B cell (primary cell): ENCODE measurements around the gene PAXIP1. TPM values are rescaled to one million over a fixed set of nuclear protein-coding genes. Genes with fewer than 3 reads are reported as not detected.

Source experiments
- ATAC-seq: fragments of 200-7000 bp; cut with Tn5 transposase; one replicate; pipeline ENCODE4 v1.10.0; 2021; ENCODE audit warnings: low read depth, mild to moderate bottlenecking, moderate number of reproducible peaks, moderate library complexity
- CTCF ChIA-PET: fragments of 350-600 bp; sonication (Branson Sonifier 250); formaldehyde crosslinking; loops from one replicate; lab custom pipeline; 2021; ENCODE audit warnings: antibody characterized with exemption, inconsistent platforms; lab: Charles Lee
- POLR2A ChIA-PET: fragments of 350-600 bp; sonication (Branson Sonifier 250); formaldehyde crosslinking; loops from one replicate; lab custom pipeline; 2021; ENCODE audit warnings: antibody characterized with exemption; lab: Charles Lee
- DNase-seq: peaks from one replicate; pipeline ENCODE4 v3.0.0; 2013
- H2AFZ ChIP-seq: 2 replicates; pipeline ENCODE4 v1.6.1; 2012; ENCODE audit warnings: mild to moderate bottlenecking, low read depth, low read length; ENCODE audit not compliant: insufficient read depth, poor library complexity, severe bottlenecking
- H3K27ac ChIP-seq, 2 donors: 1 replicate in 1 of 2; 2 replicates in 1 of 2; pipeline ENCODE4 v1.5.1; 2012 to 2013; ENCODE audit warnings: low read length in 2 of 2, mild to moderate bottlenecking in 2 of 2, moderate library complexity in 1 of 2
- H3K27me3 ChIP-seq, 4 experiments: fragments of 200-600 bp in 1 of 4; sonication (generic) in 1 of 4; replicated peaks in 1 of 4; 1 replicate in 2 of 4; 2 replicates in 2 of 4; pipeline versions ENCODE4 v1.6.1 to v1.7.0; 2013 to 2016; ENCODE audit warnings: low read length in 3 of 4, mild to moderate bottlenecking in 2 of 4, mixed read lengths in 1 of 4, moderate library complexity in 1 of 4; ENCODE audit not compliant: insufficient read depth in 4 of 4, control insufficient read depth in 3 of 4; ENCODE audit errors: control extremely low read depth in 1 of 4
- H3K36me3 ChIP-seq, 2 experiments: replicated peaks in 1 of 2; 1 replicate in 1 of 2; 2 replicates in 1 of 2; pipeline versions ENCODE4 v1.6.1 to v1.7.1; 2013; ENCODE audit warnings: low read length in 1 of 2; ENCODE audit not compliant: insufficient read depth in 2 of 2, control insufficient read depth in 1 of 2; ENCODE audit errors: control extremely low read depth in 1 of 2, extremely low read depth in 1 of 2
- H3K4me1 ChIP-seq, 2 donors: fragments of 200-600 bp in 1 of 2; sonication (generic) in 1 of 2; 1 replicate in 1 of 2; 2 replicates in 1 of 2; pipeline versions ENCODE4 v1.5.1 to v1.6.1; 2013 to 2017; ENCODE audit warnings: low read length in 2 of 2; ENCODE audit not compliant: control insufficient read depth in 2 of 2, insufficient read depth in 2 of 2
- H3K4me2 ChIP-seq: replicated peaks from 2 replicates; pipeline ENCODE3; 2012; ENCODE audit warnings: mild to moderate bottlenecking, low read depth, low read length; ENCODE audit not compliant: poor library complexity, severe bottlenecking
- H3K4me3 ChIP-seq, 5 experiments: fragments of 200-600 bp in 1 of 5; sonication (generic) in 1 of 5; 1 replicate in 3 of 5; 2 replicates in 2 of 5; pipeline versions ENCODE4 v1.5.1 to v1.7.0; 2011 to 2016; ENCODE audit warnings: low read length in 4 of 5, mild to moderate bottlenecking in 4 of 5, low read depth in 2 of 5, control low read depth in 1 of 5, moderate library complexity in 1 of 5; ENCODE audit not compliant: insufficient read depth in 1 of 5; ENCODE audit errors: control extremely low read depth in 1 of 5, extremely low read depth in 1 of 5
- H3K79me2 ChIP-seq: fragments of 200-600 bp; sonication (generic); one replicate; pipeline ENCODE4 v1.6.0; 2016; ENCODE audit warnings: low read length; ENCODE audit not compliant: control insufficient read depth, insufficient read depth
- H3K9ac ChIP-seq: fragments of 200-600 bp; sonication (generic); 2 replicates; pipeline ENCODE4 v1.6.1; 2017; ENCODE audit warnings: mild to moderate bottlenecking, low read length, moderate library complexity
- H3K9me3 ChIP-seq, 3 donors: one replicate each; pipeline versions ENCODE4 v1.6.1 to v1.7.1; 2013; ENCODE audit warnings: low read length in 2 of 3; ENCODE audit not compliant: control insufficient read depth in 2 of 3, insufficient read depth in 1 of 3; ENCODE audit errors: control extremely low read depth in 1 of 3
- H4K20me1 ChIP-seq: 2 replicates; pipeline ENCODE4 v1.6.0; 2012; ENCODE audit warnings: mild to moderate bottlenecking, low read length; ENCODE audit not compliant: insufficient read depth, control insufficient read depth, poor library complexity, severe bottlenecking
- H3K27ac Mint-ChIP-seq: one replicate; pipeline ENCODE4 v1.8.0; 2021; ENCODE audit warnings: mixed read lengths
- H3K27me3 Mint-ChIP-seq: one replicate; pipeline ENCODE4 v1.8.0; 2021; ENCODE audit warnings: mixed read lengths
- H3K4me1 Mint-ChIP-seq: one replicate; pipeline ENCODE4 v1.8.0; 2021; ENCODE audit warnings: mixed read lengths
- H3K4me3 Mint-ChIP-seq: one replicate; pipeline ENCODE4 v1.8.0; 2021; ENCODE audit warnings: mixed read lengths
- H3K9me3 Mint-ChIP-seq: one replicate; pipeline ENCODE4 v1.8.0; 2022; ENCODE audit warnings: mixed read lengths; ENCODE audit not compliant: insufficient read depth
- EZH2 ChIP-seq: IDR thresholded peaks from 2 replicates; pipeline ENCODE4 v1.6.1; 2012; ENCODE audit warnings: borderline replicate concordance, low read depth, mild to moderate bottlenecking, moderate library complexity, low read length; ENCODE audit not compliant: insufficient read depth, poor library complexity, severe bottlenecking
- WGBS: methylation state at CpG from one replicate; pipeline ENCODE4 v1.1.5; 2013; ENCODE audit warnings: missing lambda C conversion rate; ENCODE audit not compliant: insufficient coverage; 5-methylcytosine and 5-hydroxymethylcytosine counted together
- intact Hi-C: fragments of 100-400 bp; cut with micrococcal nuclease; formaldehyde crosslinking; loops from one replicate; pipeline ENCODE4 v1.10.0; 2022
- polyA plus RNA-seq: library from polyadenylated mRNA; depleted of rRNA; stranded (reverse); fragments of >200 nt; gene quantifications from 2 replicates; pipeline ENCODE4 v1.2.3, GENCODE V29; 2012
- total RNA-seq, 2 donors: library from RNA; stranded (reverse); fragments of 120-200 nt in 1 of 2; gene quantifications; 1 replicate in 1 of 2; 2 replicates in 1 of 2; pipeline versions ENCODE4 v1.2.3 to v1.2.4, GENCODE V29; 2013 to 2022
- TF ChIP-seq, protein P1 (sequence below): fragments of 200-600 bp; IDR thresholded peaks from one replicate; pipeline ENCODE4 v1.8.0; 2022; ENCODE audit warnings: antibody characterized with exemption, mild to moderate bottlenecking

The PAXIP1 gene
- total and polyA plus RNA-seq, 2 donors (not counting 1 experiment from before 2014, with no cell fraction given) = 9.2 to 18.5 TPM

DNA sequence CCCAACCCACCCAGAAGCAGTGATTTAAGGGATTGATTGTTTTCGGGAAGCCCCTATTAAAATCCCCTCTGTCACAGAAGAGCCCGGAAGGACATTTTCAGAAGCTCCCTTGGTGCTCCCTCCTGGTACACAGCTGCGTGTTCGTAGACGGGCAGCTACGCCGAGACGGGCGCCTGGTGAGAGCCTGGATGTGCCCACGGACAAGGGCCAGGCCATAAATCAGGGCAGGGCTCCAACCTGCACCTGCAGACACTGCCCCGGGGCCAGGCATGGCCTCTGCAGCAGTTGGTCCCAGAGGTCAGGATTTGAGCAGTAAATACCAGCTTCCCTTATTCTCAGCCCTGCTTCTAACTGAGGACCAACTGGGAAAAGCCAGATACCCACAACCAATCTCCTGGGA lies 106.8 kb downstream of the PAXIP1 start:
- Mint-ChIP-seq H3K27ac (no peak overlapping the region), H3K4me3 (no peak overlapping the region), H3K9me3 (no peaks in the 10 kb centered on the region), H3K27me3 (peaks cover 7% of the 10 kb centered on the region), H3K4me1 (no peaks in the 10 kb centered on the region)
- Histone ChIP-seq H4K20me1 (no peaks in the 10 kb centered on the region), H3K36me3 (no peaks in the 10 kb centered on the region), H3K27me3 (peaks cover 0 to 8% (median 0%) of the 10 kb centered on the region in 4 experiments), H3K4me1 (no peaks in the 10 kb centered on the region), H3K4me3 (no peak overlapping the region), H3K9me3 (peaks cover 0 to 2% (median 0%) of the 10 kb centered on the region in 3 donors), H2AFZ (no peak overlapping the region), H3K79me2 (no peaks in the 10 kb centered on the region), H3K4me2 (no peak overlapping the region), H3K27ac (no peak overlapping the region), H3K9ac (no peak overlapping the region)
- ATAC-seq = no peak
- intact Hi-C loops = no loop called here
- TF ChIP-seq EZH2 = no peak
- TF ChIP-seq, protein P1, sequence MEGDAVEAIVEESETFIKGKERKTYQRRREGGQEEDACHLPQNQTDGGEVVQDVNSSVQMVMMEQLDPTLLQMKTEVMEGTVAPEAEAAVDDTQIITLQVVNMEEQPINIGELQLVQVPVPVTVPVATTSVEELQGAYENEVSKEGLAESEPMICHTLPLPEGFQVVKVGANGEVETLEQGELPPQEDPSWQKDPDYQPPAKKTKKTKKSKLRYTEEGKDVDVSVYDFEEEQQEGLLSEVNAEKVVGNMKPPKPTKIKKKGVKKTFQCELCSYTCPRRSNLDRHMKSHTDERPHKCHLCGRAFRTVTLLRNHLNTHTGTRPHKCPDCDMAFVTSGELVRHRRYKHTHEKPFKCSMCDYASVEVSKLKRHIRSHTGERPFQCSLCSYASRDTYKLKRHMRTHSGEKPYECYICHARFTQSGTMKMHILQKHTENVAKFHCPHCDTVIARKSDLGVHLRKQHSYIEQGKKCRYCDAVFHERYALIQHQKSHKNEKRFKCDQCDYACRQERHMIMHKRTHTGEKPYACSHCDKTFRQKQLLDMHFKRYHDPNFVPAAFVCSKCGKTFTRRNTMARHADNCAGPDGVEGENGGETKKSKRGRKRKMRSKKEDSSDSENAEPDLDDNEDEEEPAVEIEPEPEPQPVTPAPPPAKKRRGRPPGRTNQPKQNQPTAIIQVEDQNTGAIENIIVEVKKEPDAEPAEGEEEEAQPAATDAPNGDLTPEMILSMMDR = no peak
- ChIA-PET CTCF (no interaction called here), POLR2A (no interaction called here)
- WGBS = 95% methylated on average over 11 of the region's 11 CpGs
- DNase-seq = no peak

Other genes with a start within 250 kb of the PAXIP1 start
- not detected in 2 replicates for gene HTR5A, start 67.2 kb upstream of the PAXIP1 start, total RNA-seq
- gene HTR5A, start 67.2 kb upstream of the PAXIP1 start, polyA plus RNA-seq = not detected in 2 replicates